GM19452 (cell line): ENCODE measurements around the gene UVSSA.

Experiments
- ATAC-seq: cut with Tn5 transposase; IDR thresholded peaks from one replicate; pipeline ENCODE4 v1.9.1; 2021; ENCODE audit not compliant: unreplicated experiment

UVSSA gene

GRCh38 chr4:1348014-1348513, 1.1 kb downstream of the UVSSA start:
- no peak for ATAC-seq

GRCh38 chr4:1348746-1349145, 1.7 kb downstream of the UVSSA start:
- ATAC-seq: no peak

- no peak for ATAC-seq
Observed at GRCh38 chr4:1349359-1350168, 2.6 kb downstream of the UVSSA start.

- ATAC-seq: no peak
Observed at GRCh38 chr4:1350169-1350520, 3.1 kb downstream of the UVSSA start.

GRCh38 chr4:1351854-1352566, 5.0 kb downstream of the UVSSA start:
- no peak for ATAC-seq

GRCh38 chr4:1352567-1352900, 5.5 kb downstream of the UVSSA start:
- ATAC-seq: no peak

- no peak for ATAC-seq
Observed at GRCh38 chr4:1353186-1354055, 6.4 kb downstream of the UVSSA start.

- no peak for ATAC-seq
Observed at GRCh38 chr4:1354136-1354982, 7.4 kb downstream of the UVSSA start.

- no peak for ATAC-seq
Observed at GRCh38 chr4:1354983-1355275, 7.9 kb downstream of the UVSSA start.

GRCh38 chr4:1355378-1355777, 8.4 kb downstream of the UVSSA start:
- ATAC-seq: no peak

GRCh38 chr4:1356181-1356998, 9.4 kb downstream of the UVSSA start:
- no peak for ATAC-seq

GRCh38 chr4:1357356-1358248, 10.6 kb downstream of the UVSSA start:
- no peak for ATAC-seq

- no peak for ATAC-seq
Observed at GRCh38 chr4:1358421-1359143, 11.6 kb downstream of the UVSSA start.

- no peak for ATAC-seq
Observed at GRCh38 chr4:1359144-1359501, 12.1 kb downstream of the UVSSA start.

GRCh38 chr4:1359976-1360375, 13.0 kb downstream of the UVSSA start:
- ATAC-seq: no peak

- no peak for ATAC-seq
Observed at GRCh38 chr4:1360423-1361283, 13.6 kb downstream of the UVSSA start.

- ATAC-seq: no peak
Observed at GRCh38 chr4:1361431-1361830, 14.4 kb downstream of the UVSSA start.
